K562 (cell line): ENCODE results near the gene HPS1. TPM values are rescaled to one million over a fixed set of nuclear protein-coding genes. Genes with fewer than 3 reads are reported as not detected.

Source experiments
- ATF3 ChIP-seq, 2 experiments: fragments of 450-650 bp in 1 of 2; sonication (generic) in 1 of 2; formaldehyde crosslinking in 1 of 2; IDR thresholded peaks in 1 of 2; conservative IDR thresholded peaks in 1 of 2; 2 replicates each; pipeline versions ENCODE4 v1.6.1 to v1.8.1; 2016 to 2023; ENCODE audit warnings: mild to moderate bottlenecking in 2 of 2, moderate library complexity in 2 of 2, inconsistent platforms in 1 of 2, missing genetic modification reagents in 1 of 2
- CBFB ChIP-seq: sonication (generic); formaldehyde crosslinking; IDR thresholded peaks from 2 replicates; pipeline ENCODE4 v1.4.0; 2020; ENCODE audit warnings: mild to moderate bottlenecking, missing genetic modification reagents
- CBX1 ChIP-seq: sonication (generic); IDR thresholded peaks from 2 replicates; pipeline ENCODE4 v1.6.1; 2016; ENCODE audit warnings: antibody characterized with exemption, low read depth, mild to moderate bottlenecking
- CREB3 ChIP-seq: fragments of 450-650 bp; conservative IDR thresholded peaks from 2 replicates; pipeline ENCODE4 v1.6.1; 2016; ENCODE audit warnings: missing genetic modification characterization, low read depth, mild to moderate bottlenecking, missing compliant biosample characterization, moderate library complexity
- E2F8 ChIP-seq: fragments of 450-650 bp; IDR thresholded peaks from 2 replicates; pipeline ENCODE4 v1.7.1; 2018; ENCODE audit warnings: mild to moderate bottlenecking, low read depth; ENCODE audit not compliant: partially characterized antibody
- EGR1 ChIP-seq: fragments of 450-650 bp; conservative IDR thresholded peaks from 2 replicates; pipeline ENCODE4 v1.6.1; 2017; ENCODE audit warnings: mild to moderate bottlenecking
- FOXP1 ChIP-seq: sonication (generic); formaldehyde crosslinking; IDR thresholded peaks from 2 replicates; pipeline ENCODE4 v1.8.0; 2022; ENCODE audit warnings: mild to moderate bottlenecking, missing genetic modification reagents
- GABPA ChIP-seq: fragments of 200-800 bp; sonication (Bioruptor generic); conservative IDR thresholded peaks from 2 replicates; pipeline ENCODE4 v1.6.1; 2016; ENCODE audit warnings: low read depth, missing genetic modification characterization, missing compliant biosample characterization
- HDAC2 ChIP-seq: fragments of 450-650 bp; IDR thresholded peaks from 2 replicates; pipeline ENCODE4 v1.6.1; 2016; ENCODE audit warnings: mild to moderate bottlenecking
- HLTF ChIP-seq: fragments of 450-650 bp; IDR thresholded peaks from 2 replicates; pipeline ENCODE4 v1.6.1; 2016
- HMGXB4 ChIP-seq: sonication (generic); formaldehyde crosslinking; IDR thresholded peaks from 2 replicates; pipeline ENCODE4 v1.8.1; 2023; ENCODE audit warnings: mild to moderate bottlenecking, missing genetic modification reagents
- KDM5B ChIP-seq: fragments of 200-600 bp; sonication (generic); IDR thresholded peaks from 2 replicates; pipeline ENCODE4 v1.6.1; 2012; ENCODE audit warnings: low read depth, mild to moderate bottlenecking, moderate library complexity, low read length, control low read depth, inconsistent platforms; ENCODE audit not compliant: insufficient replicate concordance
- NELFE ChIP-seq: IDR thresholded peaks from 2 replicates; pipeline ENCODE4 v1.6.1; 2011; ENCODE audit warnings: mild to moderate bottlenecking; ENCODE audit not compliant: insufficient read depth, insufficient read length
- PURB ChIP-seq: sonication (generic); formaldehyde crosslinking; IDR thresholded peaks from 2 replicates; pipeline ENCODE4 v1.9.0; 2021; ENCODE audit warnings: low read depth, mild to moderate bottlenecking, missing genetic modification reagents
- SPI1 ChIP-seq: IDR thresholded peaks from 2 replicates; pipeline ENCODE4 v1.6.1; 2011; ENCODE audit warnings: low read depth, low read length, control low read depth, borderline replicate concordance
- UBTF ChIP-seq, 2 experiments: IDR thresholded peaks; 2 replicates each; pipeline ENCODE4 v1.6.1; 2012; ENCODE audit warnings: improper control_type of control experiment in 2 of 2, low read depth in 2 of 2, low read length in 2 of 2, borderline replicate concordance in 1 of 2
- ZKSCAN8 ChIP-seq: fragments of 200-800 bp; sonication (Bioruptor generic); IDR thresholded peaks from 2 replicates; pipeline ENCODE4 v1.6.1; 2016; ENCODE audit warnings: missing genetic modification characterization, missing compliant biosample characterization
- ZNF316 ChIP-seq: fragments of 450-650 bp; IDR thresholded peaks from 2 replicates; pipeline ENCODE4 v1.6.1; 2016
- polyA plus RNA-seq, 8 experiments: library from polyadenylated mRNA; depleted of rRNA in 4 of 8; stranded (reverse) in 5 of 8; unstranded in 3 of 8; fragments of >200 nt; fragmentation: Nextera tagmentation in 2 of 8; fragmentation: Illumina TruSeq in 1 of 8; extraction: Ambion mirVana in 2 of 8; extraction: Trizol in 1 of 8; gene quantifications; 2 replicates each; pipeline versions ENCODE4 v1.2.1 to v1.2.3, GENCODE V29; 2011 to 2014; ENCODE audit warnings: inconsistent platforms in 1 of 8, missing spikeins in 1 of 8
- total RNA-seq, 7 experiments: library from RNA; depleted of rRNA in 6 of 7; stranded (reverse); fragments of >200 nt in 6 of 7; fragmentation: Illumina TruSeq in 2 of 7; extraction: Trizol in 2 of 7; gene quantifications; 2 replicates each; pipeline versions ENCODE4 v1.2.1 to v1.2.3, GENCODE V29; 2011 to 2021; ENCODE audit warnings: low replicate concordance in 1 of 7

The HPS1 gene
- total and polyA plus RNA-seq, 9 of the 15 experiments (the other 6 are each of a cell fraction or from before 2014, with no cell fraction given), result 18.1 to 43.6 (median 26.3) TPM

GRCh38 chr10:98414932-98415730 is 31.6 kb downstream of the HPS1 start, which contains the start of gene PYROXD2 (continued):
- TF ChIP-seq ZNF316 (no peak), HLTF (0 out of 2 replicates have a peak, but pooled peaks have one; percentile 35), KDM5B (peak; percentile 73), CBX1 (no peak), ATF3 (IDR thresholded peaks at IDR 0.05) (no peak), ATF3 (CRISPR knock-in tag; conservative IDR thresholded peaks at IDR 0.05) (no peak), PURB (CRISPR knock-in tag) (no peak), UBTF (IDR thresholded peaks at IDR 0.05; ENCODE audit: borderline replicate concordance in 1 of 2, low read depth in 2 of 2, low read length in 2 of 2) (0 out of 4 replicates have a peak, but pooled peaks of 1 of the 2 experiments have one; percentile 37), HDAC2 (no peak), E2F8 (peak; percentile 44), CREB3 (tag) (no peak), HMGXB4 (CRISPR knock-in tag) (no peak), SPI1 (peak; percentile 25; the same call in 1 of the 2 replicates), FOXP1 (CRISPR knock-in tag) (no peak), ZKSCAN8 (CRISPR knock-in tag) (no peak), GABPA (tag) (peak; percentile 62), NELFE (no peak), CBFB (CRISPR knock-in tag) (no peak), EGR1 (no peak)
